ENCODE results near the gene CAPN5.

CAPN5 gene

DNA sequence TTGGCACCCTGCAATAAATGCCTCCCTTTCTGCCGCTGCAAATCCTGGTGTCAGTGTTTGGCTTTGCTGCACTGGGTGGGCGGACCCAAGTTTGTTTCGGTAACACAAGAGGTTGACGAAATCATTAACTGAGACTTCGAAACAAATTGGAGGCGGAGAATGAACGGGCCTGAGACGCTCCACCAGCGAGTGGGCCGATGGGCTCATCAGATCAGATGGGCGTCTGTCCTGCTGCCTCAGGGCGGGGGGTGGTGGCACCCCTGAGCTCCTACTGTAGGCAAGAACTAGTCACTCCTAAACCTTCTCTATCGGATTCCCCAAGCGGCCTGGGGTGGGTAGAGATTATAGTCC lies 918 bp upstream of the CAPN5 start:
- no peak for DNase-seq (ENCODE audit: low read depth)

DNA sequence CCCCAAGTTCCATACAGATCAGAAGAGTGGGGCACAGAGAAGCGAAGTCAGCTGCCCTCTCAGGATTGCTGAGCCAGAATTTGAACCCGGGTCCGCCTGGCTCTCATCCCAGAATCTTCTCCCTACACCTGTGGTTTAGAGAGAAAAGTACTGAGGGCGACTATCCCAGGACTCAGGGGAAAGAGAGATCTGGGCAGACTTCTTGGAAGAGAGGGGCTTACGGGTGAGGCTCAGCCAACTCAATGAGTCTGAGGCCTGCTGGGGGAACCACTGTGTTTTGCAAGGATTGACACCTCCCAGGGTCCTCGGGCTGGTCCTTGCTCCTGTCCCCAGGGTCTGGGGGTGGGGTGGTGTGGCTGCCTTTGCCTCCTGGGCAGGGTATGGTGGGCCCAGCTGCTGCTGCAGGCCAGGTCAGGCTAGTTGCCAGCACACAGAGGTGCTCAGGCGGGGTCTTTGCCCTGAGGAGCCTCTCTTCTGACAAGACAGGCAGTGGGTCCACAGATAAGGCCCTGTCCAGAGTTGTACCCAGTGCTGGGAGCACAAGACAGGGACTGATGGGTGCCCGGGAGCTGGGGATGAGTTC lies 1.2 kb downstream of the CAPN5 start:
- no peak for DNase-seq (ENCODE audit: low read depth)

DNA sequence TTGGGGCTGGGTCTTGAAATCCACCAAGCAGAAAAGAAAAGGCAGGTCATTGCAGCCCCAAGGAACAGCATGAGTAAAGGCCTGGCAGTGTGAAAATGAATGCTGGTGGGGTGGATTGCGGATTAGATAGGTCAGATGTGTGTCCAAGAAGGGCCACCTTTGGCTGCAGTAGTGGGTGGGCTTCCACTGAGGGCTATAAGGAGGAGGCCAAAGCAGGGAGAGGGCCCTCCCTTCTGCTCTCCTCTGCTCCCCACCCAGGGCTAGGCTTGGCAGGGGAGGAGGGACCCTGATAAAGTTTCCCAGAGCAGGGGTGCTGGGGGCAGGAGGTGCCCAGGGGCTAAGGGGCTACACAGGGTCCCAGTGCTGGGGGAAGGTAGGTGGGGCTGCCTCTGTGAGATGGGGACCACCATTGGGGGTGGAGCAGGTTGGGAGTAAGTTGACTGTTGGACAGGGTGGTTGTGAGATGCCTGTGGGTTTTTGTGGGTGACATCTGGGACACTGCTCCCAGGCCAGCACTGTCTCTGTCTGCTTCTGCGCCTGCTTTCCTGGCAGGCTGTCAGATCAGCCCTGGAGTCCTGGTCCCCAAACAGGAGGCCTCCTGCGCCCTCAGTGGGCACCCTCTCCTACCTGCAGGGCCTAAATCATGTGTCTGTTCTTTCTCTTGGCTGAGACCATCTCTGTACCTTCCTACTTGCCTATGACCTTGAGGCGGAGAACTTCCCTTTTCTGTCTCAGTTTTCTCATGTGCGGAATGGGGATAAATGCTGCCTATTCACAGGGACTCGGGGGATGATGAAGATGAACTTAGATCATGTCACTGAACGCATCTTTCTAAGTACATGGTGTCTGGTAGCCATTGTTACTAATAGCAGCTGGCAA lies 1.9 kb downstream of the CAPN5 start:
- DNase-seq (ENCODE audit: low read depth): no peak

DNA sequence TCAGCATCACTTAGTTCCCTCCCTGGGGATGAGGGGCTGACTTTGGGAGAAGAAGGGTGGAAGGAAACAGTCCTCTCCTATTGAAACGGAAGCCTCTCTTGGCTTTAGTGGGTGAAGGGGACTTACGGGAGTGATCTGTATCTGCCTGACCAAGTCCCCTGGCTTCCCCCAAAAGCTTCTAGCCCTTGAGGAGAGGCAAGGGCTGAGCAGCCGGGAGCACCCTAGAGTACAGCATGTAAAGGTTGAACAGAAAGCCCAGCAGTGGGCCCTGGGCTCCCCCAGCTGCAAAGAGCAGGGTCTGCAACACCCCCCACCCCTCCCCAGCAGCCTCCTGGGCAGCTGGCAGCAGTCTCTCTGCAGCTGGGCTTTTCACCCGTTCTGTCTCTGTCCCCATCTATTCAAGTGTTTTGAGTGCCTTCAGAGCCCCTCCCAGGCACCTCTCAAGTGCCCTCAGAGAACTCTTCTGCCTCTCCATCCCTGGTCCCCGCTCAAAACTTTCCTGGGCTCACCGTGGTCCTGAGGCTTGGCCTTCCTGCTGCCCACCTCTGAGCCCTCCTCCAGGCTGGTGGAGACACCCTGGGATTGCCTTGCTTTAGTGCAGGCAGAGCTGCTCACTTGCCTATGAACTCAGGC lies 2.7 kb downstream of the CAPN5 start:
- no peak for DNase-seq (ENCODE audit: low read depth)

DNA sequence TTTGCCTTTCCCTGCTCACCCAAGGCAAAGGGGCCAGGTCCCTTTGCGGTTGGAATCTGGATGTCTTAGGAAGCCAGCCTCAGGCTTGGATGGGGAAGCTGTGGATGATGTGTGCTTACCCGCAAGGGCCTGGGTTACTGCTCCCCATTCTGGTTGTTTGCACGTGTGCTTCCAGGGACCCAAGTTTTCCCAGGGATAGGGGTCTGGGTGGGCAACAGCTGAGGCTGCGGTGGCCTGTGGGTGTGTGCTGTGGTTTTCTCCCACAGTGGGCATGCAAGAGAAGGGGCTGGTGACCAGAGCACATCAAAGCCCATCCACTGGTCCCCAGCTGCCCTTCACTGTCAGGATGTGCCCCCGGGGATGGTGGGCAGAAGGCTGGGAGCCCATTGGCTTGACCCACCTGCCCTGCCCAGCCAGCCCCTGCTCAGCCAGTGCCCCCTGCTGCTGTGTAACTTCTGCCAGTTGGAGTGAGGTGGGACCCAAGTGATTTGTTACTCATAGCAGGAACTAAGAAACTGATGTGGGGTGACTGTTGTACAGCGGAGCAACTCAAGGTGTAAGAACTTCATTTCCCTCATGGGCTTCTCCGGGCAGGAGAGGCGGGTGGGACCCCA lies 3.3 kb downstream of the CAPN5 start:
- DNase-seq (ENCODE audit: low read depth): no peak

DNA sequence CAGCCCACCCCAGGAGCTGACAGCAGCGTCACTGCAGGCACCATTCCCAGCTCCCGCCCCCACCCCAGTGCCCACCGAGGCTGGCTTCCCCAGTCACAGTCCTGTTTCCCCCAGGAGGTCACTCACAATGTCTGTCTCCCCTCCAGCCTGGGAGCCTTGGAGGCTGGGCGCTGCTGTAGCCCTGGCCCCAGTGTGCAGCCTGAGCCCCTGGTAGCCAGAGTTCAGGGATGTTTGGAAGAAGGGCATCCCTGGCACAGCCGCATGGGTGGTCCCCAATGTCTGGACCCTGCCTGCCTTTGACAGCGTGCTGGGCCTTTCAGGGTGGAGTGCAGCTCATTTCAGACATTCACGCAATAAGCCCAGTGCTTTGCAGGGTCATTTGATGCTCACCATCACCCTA lies 4.3 kb downstream of the CAPN5 start:
- DNase-seq (ENCODE audit: low read depth): no peak

DNA sequence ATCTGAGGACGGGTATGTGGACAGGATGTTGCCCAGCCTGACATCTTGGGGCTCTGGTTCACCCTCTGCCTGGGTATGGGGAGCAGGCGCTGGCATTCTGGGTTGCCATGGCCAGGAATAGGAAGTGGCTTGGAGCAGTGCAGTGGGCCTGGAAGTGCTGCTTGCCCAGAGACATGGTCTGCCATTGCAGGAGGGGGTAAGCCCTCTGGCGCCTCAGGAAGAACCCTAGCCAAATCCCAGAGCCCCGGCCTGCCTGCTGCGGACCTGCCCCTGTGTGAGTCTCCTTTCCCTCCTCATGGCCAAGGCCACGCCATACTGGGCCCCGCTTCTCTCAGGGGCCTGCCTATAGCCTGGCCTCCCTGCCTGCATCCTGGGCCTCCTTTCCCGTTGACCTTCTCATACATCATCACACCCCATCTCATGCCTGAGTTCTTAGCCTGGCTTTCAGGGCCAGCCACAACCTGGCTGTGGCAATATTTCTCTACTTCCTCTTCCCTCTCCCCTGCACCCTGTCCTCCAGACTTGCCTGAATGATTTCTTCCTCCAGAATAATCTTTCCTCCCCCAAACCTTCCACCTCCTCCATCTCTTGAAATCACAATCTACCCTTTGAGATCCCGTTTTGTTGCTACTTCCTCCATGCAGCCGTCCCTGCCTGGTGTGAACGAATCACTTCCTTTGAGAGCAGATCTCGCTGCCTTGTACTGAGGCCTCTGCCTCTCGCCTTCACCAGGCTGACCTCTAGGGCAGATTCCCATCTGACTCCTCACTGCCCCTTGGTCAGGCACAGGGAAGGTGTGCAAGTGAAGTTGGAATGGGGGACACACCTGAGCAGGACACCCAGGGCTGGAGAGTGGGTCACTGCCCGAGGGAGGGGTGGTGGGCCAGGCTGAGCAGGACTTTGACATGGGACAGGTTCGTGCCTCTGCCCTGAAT lies 5.2 kb downstream of the CAPN5 start:
- DNase-seq (ENCODE audit: low read depth): no peak

DNA sequence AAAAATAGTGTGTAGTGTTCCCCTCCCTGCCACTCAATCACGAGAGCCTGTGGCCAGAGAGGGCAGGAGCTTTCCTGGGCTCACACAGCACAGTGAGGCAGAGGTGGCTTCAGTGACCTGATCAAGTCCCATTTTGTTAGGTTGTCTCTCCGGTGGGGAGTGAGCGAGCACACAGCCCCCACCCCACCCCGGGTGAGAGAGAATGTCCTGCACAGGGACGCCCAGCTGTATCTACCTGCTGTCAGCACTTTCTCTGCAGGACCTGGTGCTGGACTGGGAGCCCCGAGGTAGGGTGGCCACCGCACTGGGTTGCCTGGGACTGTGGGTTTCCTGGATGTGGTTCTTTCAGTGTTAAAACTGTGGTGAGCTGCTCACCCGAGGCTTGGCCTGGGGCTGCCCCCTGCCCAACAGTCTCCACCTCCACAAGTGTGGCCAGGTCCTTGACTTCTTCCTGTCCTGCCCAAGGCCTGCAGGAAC lies 6.1 kb downstream of the CAPN5 start:
- no peak for DNase-seq (ENCODE audit: low read depth)

DNA sequence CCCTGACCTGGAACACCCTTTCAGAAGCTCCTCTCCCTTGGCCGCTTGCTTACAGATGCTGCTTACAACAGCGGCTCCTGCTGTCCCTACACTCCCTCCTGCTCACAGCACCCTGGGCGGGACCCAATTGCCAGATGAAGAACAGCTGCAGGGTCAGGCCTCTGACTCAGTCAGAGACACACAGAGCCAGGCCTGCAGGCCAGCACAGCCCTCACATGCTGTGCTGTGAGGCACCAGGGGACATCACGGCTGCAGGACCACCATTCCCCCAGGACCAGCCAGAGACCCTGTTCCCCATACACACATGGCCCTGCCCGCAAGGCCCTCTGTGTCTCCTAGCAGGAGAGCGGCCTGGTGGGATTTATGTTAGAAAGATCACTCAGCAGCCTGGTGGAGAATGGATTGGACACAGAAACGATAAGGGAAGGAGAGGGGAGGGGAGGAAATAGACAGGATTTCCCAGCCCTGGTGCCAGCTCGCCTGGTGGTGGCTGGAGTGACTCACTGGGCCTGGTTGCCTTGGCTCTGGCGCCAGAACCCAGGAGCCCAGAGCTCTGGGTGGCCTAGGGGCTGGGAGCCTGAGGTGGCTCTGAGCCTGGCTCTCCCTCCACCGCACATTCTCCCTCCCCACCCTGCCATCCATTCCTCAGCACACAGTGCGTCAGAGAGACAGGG lies 6.7 kb downstream of the CAPN5 start:
- no peak for DNase-seq (ENCODE audit: low read depth)

DNA sequence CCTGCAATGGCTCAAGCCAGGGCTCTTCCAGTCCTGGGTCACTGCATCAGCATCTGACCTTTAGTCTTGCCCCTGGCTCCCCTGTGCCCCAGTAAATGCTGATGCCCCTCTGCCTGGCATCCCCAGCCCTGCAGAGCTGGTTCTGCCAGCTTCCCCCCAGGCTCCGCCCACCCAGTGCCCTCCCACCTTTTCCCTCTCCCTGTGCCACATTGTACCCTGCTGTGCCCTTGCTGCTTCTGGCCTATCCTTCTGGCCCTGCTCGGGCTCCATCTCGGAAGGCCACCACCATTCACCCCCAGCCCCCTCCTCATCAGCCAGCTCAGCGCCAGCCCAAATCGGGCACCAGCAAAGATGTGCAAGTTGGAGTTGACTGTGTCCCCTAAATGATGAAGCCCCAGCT lies 7.4 kb downstream of the CAPN5 start:
- no peak for DNase-seq (ENCODE audit: low read depth)

DNA sequence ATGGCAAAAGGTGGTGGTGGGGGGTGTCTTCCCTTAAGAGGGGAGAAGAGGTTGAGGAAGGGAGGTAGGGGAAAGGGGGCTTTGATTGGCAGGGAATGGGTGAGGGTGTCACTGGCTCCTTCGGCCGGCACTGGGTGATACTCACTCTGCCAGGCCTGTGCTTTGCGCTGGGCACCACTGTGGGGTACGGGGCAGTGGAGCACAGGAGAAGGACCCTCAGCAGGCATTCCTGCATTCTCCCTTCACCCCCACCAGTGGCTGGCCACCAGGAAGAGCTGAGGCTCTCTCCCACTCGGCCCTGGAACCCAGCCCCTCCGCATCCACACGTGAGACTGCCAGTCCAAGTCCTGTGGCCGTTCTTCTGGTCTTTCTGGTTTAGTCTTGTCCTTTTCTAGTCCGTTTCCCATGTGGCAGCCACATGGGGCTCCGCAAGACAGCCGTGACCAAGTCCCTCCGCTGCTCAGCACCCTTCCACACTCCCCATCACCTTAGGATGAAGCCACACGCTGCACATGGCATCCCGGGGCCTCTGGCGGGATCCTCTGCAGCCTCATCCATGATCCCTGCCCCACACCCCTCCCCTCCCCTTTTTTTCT lies 8.0 kb downstream of the CAPN5 start:
- DNase-seq (ENCODE audit: low read depth): no peak

DNA sequence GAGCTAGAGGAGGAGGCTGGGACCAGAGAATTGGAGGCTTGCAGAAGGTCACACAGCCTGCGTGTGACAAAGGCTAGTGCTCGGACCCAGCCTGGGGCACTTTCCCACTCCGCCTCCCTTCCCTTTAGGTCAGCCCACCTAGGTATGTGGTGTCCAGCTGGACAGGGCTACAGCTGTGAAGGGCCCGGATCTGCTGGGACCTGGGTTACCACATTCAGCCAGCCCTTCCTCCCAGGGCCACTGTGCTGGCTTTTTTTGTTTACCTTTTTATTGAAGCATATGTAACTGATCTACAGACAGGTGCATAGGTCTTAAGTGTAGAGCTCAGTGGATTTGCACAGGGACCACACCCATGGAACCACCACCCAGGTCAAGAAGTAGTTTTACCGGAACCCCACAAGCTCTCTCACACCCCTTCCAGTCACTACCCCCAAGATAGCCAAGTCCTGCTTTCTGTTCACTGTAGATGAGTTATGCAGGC lies 8.7 kb downstream of the CAPN5 start:
- no peak for DNase-seq (ENCODE audit: low read depth)

DNA sequence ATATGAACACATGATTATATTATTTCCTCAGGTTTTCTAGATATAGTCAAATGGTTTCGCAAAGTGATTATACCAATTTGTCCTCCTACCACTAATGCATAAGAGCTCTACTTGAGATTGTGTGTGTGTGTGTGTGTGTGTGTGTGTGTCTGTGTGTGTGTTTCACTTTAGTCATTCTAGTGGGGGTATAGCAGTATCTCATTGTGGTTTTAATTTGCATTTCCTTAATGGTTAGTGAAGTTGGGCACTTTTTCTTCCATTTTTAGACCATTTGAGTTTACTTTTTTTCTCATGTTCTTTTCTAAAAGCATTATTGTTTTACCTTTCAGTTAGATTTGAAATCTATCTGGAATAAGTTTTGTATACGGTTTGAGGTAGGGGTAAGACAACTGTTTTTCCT lies 12.9 kb downstream of the CAPN5 start:
- no peak for DNase-seq (ENCODE audit: low read depth)

DNA sequence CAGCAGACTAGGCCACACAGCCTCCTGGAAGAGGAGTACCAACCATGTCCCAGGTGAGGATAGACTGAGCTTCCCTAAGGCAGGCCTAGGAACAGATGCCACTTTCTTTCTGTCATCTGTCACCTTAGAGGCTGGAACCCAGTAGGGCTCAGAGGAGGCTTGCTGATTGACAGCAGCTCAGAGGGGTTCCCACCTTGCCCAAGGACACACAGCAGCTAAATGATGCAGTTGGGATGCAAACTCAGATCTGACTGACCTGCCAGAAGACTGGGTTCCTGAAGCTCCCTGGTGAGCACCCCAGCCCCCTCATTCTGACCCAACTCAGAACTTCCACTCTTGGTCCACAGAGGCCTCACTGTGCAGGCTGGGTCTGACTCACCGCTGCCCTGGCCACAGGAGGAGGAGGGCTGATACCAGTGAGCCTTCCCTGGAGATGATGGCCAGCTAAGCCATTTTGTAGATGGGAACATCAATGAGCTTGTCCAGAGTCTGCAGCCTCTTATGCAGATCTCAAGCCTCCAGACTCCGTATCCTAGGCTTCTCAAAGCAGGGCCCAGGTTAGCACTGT lies 14.0 kb downstream of the CAPN5 start:
- DNase-seq (ENCODE audit: low read depth): no peak

DNA sequence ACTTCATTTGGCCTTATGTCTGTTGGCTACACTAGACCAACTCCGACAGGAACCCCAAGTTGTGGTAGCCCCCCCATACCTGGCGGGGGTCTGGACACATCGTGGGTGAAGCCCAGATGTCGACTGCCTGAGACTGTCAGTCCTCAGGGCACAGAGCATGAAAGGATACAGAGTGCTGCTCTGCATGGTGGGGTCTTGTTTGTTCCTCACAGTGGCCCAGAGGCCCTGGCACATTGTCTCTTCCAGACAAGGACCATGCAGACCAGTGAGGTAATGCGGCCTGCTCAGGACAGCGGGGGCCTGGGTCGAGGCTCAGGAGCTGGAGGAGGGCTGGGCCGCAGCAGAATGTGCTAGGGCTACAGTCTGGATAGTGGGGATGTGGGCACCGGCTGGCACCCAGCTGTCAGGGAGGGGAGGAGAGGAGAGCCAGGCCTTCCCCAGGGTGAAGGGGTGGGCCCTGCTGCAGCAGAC lies 14.6 kb downstream of the CAPN5 start:
- DNase-seq (ENCODE audit: low read depth): no peak

DNA sequence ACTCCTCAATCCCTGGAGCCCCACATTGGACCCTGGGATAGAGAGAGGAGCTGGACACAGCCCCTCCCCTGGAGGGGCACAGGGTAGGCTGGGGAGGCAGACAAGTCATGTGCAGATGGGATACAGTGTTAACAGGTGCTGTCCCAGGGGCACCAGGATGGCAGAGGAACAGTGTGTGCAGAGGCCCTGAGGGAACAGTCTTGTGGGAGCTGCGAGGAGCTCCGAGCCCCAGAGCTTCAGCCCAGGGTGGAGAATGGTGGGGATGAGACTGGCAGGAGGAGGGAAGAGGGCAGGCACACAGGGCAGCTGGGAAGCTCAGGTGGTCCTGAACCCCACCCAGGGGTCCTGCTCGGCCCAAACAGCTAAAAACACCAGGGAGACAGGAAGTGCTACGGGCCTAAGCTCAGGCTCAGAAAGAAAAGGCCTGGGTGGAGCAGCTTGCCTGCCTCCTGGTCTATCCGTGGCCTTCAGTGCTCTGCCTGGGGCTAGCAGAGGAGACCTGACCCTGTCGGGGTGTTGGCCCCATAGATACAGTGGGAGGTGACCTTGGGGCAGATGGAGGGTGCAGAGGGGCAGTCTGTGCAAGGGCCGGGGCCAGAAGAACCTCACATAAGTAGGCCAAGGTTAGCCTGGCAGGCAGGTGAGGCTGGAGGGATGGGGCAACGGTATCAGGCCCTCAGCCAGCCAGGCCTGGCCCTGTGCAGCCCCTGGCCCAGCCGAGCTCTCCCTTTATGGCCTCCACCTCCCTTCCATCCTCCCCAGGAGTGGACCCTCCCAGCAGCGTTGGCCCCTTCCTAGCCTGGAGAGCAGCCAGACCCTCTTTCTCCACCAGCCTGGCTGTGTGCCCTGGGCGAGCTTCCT lies 15.4 kb downstream of the CAPN5 start:
- DNase-seq (ENCODE audit: low read depth): no peak

DNA sequence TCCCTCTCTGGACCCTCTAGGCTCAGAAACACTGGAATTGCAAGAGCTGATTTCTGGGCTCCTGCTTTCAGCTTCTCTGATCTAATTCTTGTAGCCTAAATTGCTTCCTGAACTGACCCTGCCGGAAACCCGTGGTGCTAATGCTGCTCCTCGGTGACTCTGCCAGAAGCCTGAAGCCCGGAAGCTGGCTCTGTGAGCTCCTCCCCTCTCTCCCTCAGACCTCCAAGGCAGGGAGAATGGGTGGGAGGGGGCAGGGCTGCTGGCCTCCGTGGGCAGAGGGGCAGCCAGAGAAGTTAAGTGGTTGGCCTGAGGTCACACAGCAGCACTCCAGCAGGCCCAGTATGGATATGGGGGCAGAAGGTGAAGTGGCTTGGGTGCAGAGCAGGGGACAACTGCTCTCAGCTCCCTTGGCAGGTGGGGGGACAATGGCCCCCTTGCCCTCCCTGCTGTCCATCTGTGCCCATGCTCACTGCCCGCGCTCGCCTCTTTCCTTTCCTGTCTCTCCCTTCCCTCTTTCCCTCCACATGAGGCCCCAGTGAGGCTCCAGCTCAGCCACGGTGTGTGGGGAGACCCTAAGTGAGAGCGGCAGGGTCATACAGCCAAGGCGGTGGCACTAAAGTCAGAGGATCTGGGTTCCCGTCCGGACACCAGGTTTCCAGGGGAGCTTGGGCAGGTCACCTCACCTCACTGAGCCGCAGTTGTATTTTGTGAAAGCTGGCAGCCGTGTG lies 16.2 kb downstream of the CAPN5 start:
- DNase-seq (ENCODE audit: low read depth): no peak

DNA sequence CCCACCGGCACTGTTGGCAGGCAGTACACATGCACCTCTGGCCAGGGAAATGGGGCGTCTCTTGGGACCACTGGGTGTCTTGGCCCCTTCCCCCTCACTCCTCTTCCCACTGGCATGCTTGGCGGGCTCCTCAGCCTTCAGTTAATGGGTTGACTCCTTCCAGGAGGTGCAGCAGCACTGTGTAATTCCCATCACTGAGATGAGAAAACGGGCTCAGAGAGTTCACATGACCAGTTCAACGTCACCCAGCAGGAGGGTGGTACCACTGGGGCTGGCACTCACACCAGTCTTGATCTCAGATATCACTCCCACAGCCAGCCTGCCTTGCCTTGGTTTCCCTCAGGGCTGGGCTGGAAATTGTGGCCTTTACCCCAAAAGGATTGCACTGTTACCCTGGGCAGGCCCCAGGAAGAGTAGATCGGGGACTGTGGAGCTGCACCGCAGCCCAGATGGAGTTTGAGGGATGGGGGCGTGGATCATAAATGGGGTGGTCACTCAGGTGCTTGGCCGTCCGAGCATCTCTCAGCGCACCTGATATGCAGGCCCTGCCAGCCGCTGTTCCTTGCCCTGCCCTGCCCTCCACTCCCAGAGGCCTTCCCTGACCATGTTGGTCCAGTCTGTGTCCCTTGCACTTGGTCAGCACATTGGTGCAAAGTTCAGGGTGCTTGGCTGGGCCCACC lies 16.9 kb downstream of the CAPN5 start:
- no peak for DNase-seq (ENCODE audit: low read depth)

Measured in activated T-helper 9 cell treated with anti-CD3 and anti-CD28 coated beads, Interleukin-2, amount 50 U/mL, for 16 hours (primary cell).